ENCODE results near the gene LARP6. TPM values are rescaled to one million over a fixed set of nuclear protein-coding genes. Genes with fewer than 3 reads are reported as not detected.

Gene LARP6
- total and polyA plus RNA-seq, 2 donors (not counting 1 experiment from before 2014, with no cell fraction given): not detected

- no peak overlapping the region for H3K27ac Mint-ChIP-seq
- ChIA-PET POLR2A (no interaction called here), CTCF (no interaction called here)
- no peaks in the 10 kb centered on the region for H3K9me3 Mint-ChIP-seq (ENCODE audit: insufficient read depth)
- no peaks in the 10 kb centered on the region for H3K4me1 Mint-ChIP-seq
- intact Hi-C loops (cut with micrococcal nuclease): no loop called here
- Histone ChIP-seq H3K9ac (ENCODE audit: low read length) (no peak overlapping the region), H2AFZ (ENCODE audit: insufficient read depth, low read depth, low read length, poor library complexity, severe bottlenecking) (no peak overlapping the region), H3K9me3 (ENCODE audit: control extremely low read depth in 1 of 3, control insufficient read depth in 2 of 3, insufficient read depth in 1 of 3, low read length in 2 of 3) (no peaks in the 10 kb centered on the region), H3K79me2 (ENCODE audit: control insufficient read depth, insufficient read depth, low read length) (no peaks in the 10 kb centered on the region), H4K20me1 (ENCODE audit: control insufficient read depth, insufficient read depth, low read length, poor library complexity, severe bottlenecking) (no peaks in the 10 kb centered on the region), H3K27ac (ENCODE audit: low read length in 2 of 2) (no peak overlapping the region), H3K4me2 (replicated peaks; ENCODE audit: low read depth, low read length, poor library complexity, severe bottlenecking) (no peak overlapping the region), H3K4me1 (ENCODE audit: control insufficient read depth in 2 of 2, insufficient read depth in 2 of 2, low read length in 2 of 2) (no peaks in the 10 kb centered on the region), H3K36me3 (replicated peaks in 1 of 2; ENCODE audit: control extremely low read depth in 1 of 2, control insufficient read depth in 1 of 2, extremely low read depth in 1 of 2, insufficient read depth in 2 of 2, low read length in 1 of 2) (no peaks in the 10 kb centered on the region), H3K27me3 (replicated peaks in 1 of 4; ENCODE audit: control extremely low read depth in 1 of 4, control insufficient read depth in 3 of 4, insufficient read depth in 4 of 4, low read length in 3 of 4) (peaks cover 0 to 3% (median 0%) of the 10 kb centered on the region in 4 experiments), H3K4me3 (ENCODE audit: control extremely low read depth in 1 of 5, extremely low read depth in 1 of 5, insufficient read depth in 1 of 5, low read depth in 2 of 5, low read length in 4 of 5) (no peak overlapping the region)
- no peak for TF ChIP-seq CTCF (IDR thresholded peaks at IDR 0.05)
- no peak for TF ChIP-seq EZH2 (IDR thresholded peaks at IDR 0.05; ENCODE audit: borderline replicate concordance, insufficient read depth, low read depth, low read length, poor library complexity, severe bottlenecking)
- 94% methylated on average over 5 of the region's 5 CpGs for WGBS (ENCODE audit: insufficient coverage)
- ATAC-seq (ENCODE audit: low read depth) (no peak), DNase-seq (no peak)
- H3K4me3 Mint-ChIP-seq: no peak overlapping the region
- H3K27me3 Mint-ChIP-seq: peaks cover 36% of the 10 kb centered on the region
Measured at GRCh38 chr15:70781236-70781635, 72.7 kb downstream of the LARP6 start.

Other genes with a start within 250 kb of the LARP6 start
- gene UACA, start 90.6 kb downstream of the LARP6 start, total RNA-seq: 1.8 and 2.7 TPM in 2 replicates
- gene UACA, start 90.6 kb downstream of the LARP6 start, polyA plus RNA-seq: 1.6 and 3.3 TPM in 2 replicates
- gene THAP10, start 38.3 kb upstream of the LARP6 start, total RNA-seq: 0.36 and 0.37 TPM in 2 replicates
- 0.07 TPM in 1 of 2 replicates, not detected in the other for gene THAP10, start 38.3 kb upstream of the LARP6 start, polyA plus RNA-seq
- 0.49 and 1.4 TPM in 2 replicates for gene LRRC49, start 38.7 kb upstream of the LARP6 start, total RNA-seq
- gene LRRC49, start 38.7 kb upstream of the LARP6 start, polyA plus RNA-seq: 0.22 TPM in 1 of 2 replicates, not detected in the other